Activated CD4-positive, alpha-beta T cell treated with anti-CD3 and anti-CD28 coated beads, Interleukin-2, amount 50 U/mL, for 48 hours (primary cell): Measurements from ENCODE around the gene RASAL3.

Experiments
- DNase-seq, 2 experiments: peaks; one replicate each; pipeline ENCODE4 v3.0.0-alpha.2; 2020

RASAL3 gene

GRCh38 chr19:15432629-15433518 lies 31.5 kb downstream of the RASAL3 start:
- peak; percentile 93 to 94 for DNase-seq

GRCh38 chr19:15432018-15432494 lies 32.3 kb downstream of the RASAL3 start:
- DNase-seq = peak in 1 of 2 experiments; percentile 49

GRCh38 chr19:15431396-15432017 lies 32.8 kb downstream of the RASAL3 start:
- no peak for DNase-seq

- DNase-seq = no peak
These were observed 33.7 kb downstream of the RASAL3 start for GRCh38 chr19:15430526-15431120.

- no peak for DNase-seq
These were observed 34.4 kb downstream of the RASAL3 start for GRCh38 chr19:15429825-15430467.

GRCh38 chr19:15428956-15429824 lies 35.2 kb downstream of the RASAL3 start:
- DNase-seq = no peak

GRCh38 chr19:15427991-15428471 lies 36.3 kb downstream of the RASAL3 start:
- DNase-seq = no peak

GRCh38 chr19:15427350-15427700 lies 37.0 kb downstream of the RASAL3 start:
- no peak for DNase-seq

- DNase-seq = no peak
These were observed 37.6 kb downstream of the RASAL3 start for GRCh38 chr19:15426485-15427349.

GRCh38 chr19:15425321-15425950 lies 38.9 kb downstream of the RASAL3 start:
- DNase-seq = no peak

GRCh38 chr19:15424692-15425272 lies 39.6 kb downstream of the RASAL3 start:
- DNase-seq = no peak

GRCh38 chr19:15424121-15424520 lies 40.2 kb downstream of the RASAL3 start:
- no peak for DNase-seq

GRCh38 chr19:15423130-15423529 lies 41.2 kb downstream of the RASAL3 start:
- DNase-seq = no peak

GRCh38 chr19:15422296-15423075 lies 41.9 kb downstream of the RASAL3 start:
- DNase-seq = no peak

GRCh38 chr19:15421721-15422260 lies 42.6 kb downstream of the RASAL3 start:
- no peak for DNase-seq

- DNase-seq = no peak
These were observed 43.1 kb downstream of the RASAL3 start for GRCh38 chr19:15421136-15421695.

GRCh38 chr19:15419413-15420025 lies 44.8 kb downstream of the RASAL3 start:
- no peak for DNase-seq
